IMR-90 (cell line): ENCODE data around the gene CHMP6.

Experiments used
- CEBPB ChIP-seq: IDR thresholded peaks from 2 replicates; pipeline ENCODE4 v1.6.1; 2012; ENCODE audit warnings: low read depth, low read length, improper control_type of control experiment
- CHD1 ChIP-seq: IDR thresholded peaks from 2 replicates; pipeline ENCODE4 v1.6.1; 2012; ENCODE audit warnings: low read depth, low read length, improper control_type of control experiment
- CTCF ChIP-seq: conservative IDR thresholded peaks from 2 replicates; pipeline ENCODE4 v1.5.1; 2012; ENCODE audit warnings: mild to moderate bottlenecking, low read depth, low read length, improper control_type of control experiment
- FOS ChIP-seq: fragments of 150-350 bp; IDR thresholded peaks from 2 replicates; pipeline ENCODE4 v1.6.1; 2016; ENCODE audit warnings: low read depth, low read length
- MAFK ChIP-seq: IDR thresholded peaks from 2 replicates; pipeline ENCODE4 v1.6.1; 2012; ENCODE audit warnings: low read depth, low read length, improper control_type of control experiment
- POLR2A ChIP-seq: IDR thresholded peaks from 2 replicates; pipeline ENCODE4 v1.6.1; 2012; ENCODE audit warnings: mild to moderate bottlenecking, low read depth, low read length
- RAD21 ChIP-seq: IDR thresholded peaks from 2 replicates; pipeline ENCODE4 v1.6.1; 2012; ENCODE audit warnings: low read length, improper control_type of control experiment
- RCOR1 ChIP-seq: IDR thresholded peaks from 2 replicates; pipeline ENCODE4 v1.6.1; 2012; ENCODE audit warnings: mild to moderate bottlenecking, low read length, improper control_type of control experiment; ENCODE audit not compliant: insufficient replicate concordance
- RFX5 ChIP-seq: IDR thresholded peaks from 2 replicates; pipeline ENCODE4 v1.8.0; 2012; ENCODE audit warnings: low read depth, mild to moderate bottlenecking, low read length, moderate library complexity
- SMC3 ChIP-seq: fragments of 150-350 bp; IDR thresholded peaks from 2 replicates; pipeline ENCODE4 v1.6.1; 2016; ENCODE audit warnings: low read depth, mild to moderate bottlenecking, antibody characterized with exemption, low read length, moderate library complexity

GRCh38 chr17:81025741-81026129, 34.1 kb downstream of the CHMP6 start:
- no peak for TF ChIP-seq RCOR1
- TF ChIP-seq CTCF = no peak
- no peak for TF ChIP-seq CEBPB
- TF ChIP-seq SMC3 = no peak
- TF ChIP-seq POLR2A = no peak
- TF ChIP-seq MAFK = no peak
- no peak for TF ChIP-seq RAD21
- no peak for TF ChIP-seq RFX5
- no peak for TF ChIP-seq FOS
- TF ChIP-seq CHD1 = no peak
